HCT116 (cell line): ENCODE measurements around the gene CPTP.

Source experiments
- CBX3 ChIP-seq: IDR thresholded peaks from 2 replicates; pipeline ENCODE4 v1.6.1; 2012; ENCODE audit warnings: low read depth
- CTCF ChIP-seq, 3 experiments: fragments of 200-600 bp in 1 of 3; sonication (generic) in 1 of 3; IDR thresholded peaks in 2 of 3; conservative IDR thresholded peaks in 1 of 3; 2 replicates each; pipeline ENCODE4 v1.5.1; 2012 to 2017; ENCODE audit warnings: low read depth in 2 of 3, low read length in 2 of 3, antibody characterized with exemption in 1 of 3, borderline replicate concordance in 1 of 3, control low read depth in 1 of 3, mild to moderate bottlenecking in 1 of 3, mixed read lengths in 1 of 3, mixed run types in 1 of 3, moderate library complexity in 1 of 3; ENCODE audit not compliant: insufficient read depth in 1 of 3
- ELF1 ChIP-seq: IDR thresholded peaks from 2 replicates; pipeline ENCODE4 v1.6.1; 2012; ENCODE audit warnings: low read depth, borderline replicate concordance
- EZH2phosphoT487 ChIP-seq: fragments of 200-600 bp; IDR thresholded peaks from 2 replicates; pipeline ENCODE4 v1.6.1; 2018; ENCODE audit warnings: antibody characterized with exemption, borderline replicate concordance
- MAX ChIP-seq: IDR thresholded peaks from 2 replicates; pipeline ENCODE4 v1.6.1; 2012
- POLR2A ChIP-seq: IDR thresholded peaks from 2 replicates; pipeline ENCODE4 v1.7.0; 2011; ENCODE audit warnings: borderline replicate concordance; ENCODE audit not compliant: insufficient read depth, insufficient read length; ENCODE audit errors: extremely low read depth
- POLR2AphosphoS5 ChIP-seq: IDR thresholded peaks from 2 replicates; pipeline ENCODE4 v1.6.1; 2011; ENCODE audit warnings: mild to moderate bottlenecking, low read depth, low read length, moderate library complexity
- SIN3A ChIP-seq: IDR thresholded peaks from 2 replicates; pipeline ENCODE4 v1.6.1; 2012; ENCODE audit warnings: low read depth
- SP1 ChIP-seq: IDR thresholded peaks from 2 replicates; pipeline ENCODE4 v1.6.1; 2012; ENCODE audit warnings: low read depth
- ZBTB33 ChIP-seq: IDR thresholded peaks from 2 replicates; pipeline ENCODE4 v1.6.1; 2011; ENCODE audit warnings: mild to moderate bottlenecking, low read length, moderate library complexity; ENCODE audit not compliant: insufficient replicate concordance; ENCODE audit errors: extremely low read depth
- ZFX ChIP-seq: fragments of 450-650 bp; IDR thresholded peaks from 2 replicates; pipeline ENCODE4 v1.6.1; 2017
- TF ChIP-seq, protein P1 (sequence below): IDR thresholded peaks from 2 replicates; pipeline ENCODE4 v1.6.1; 2012; ENCODE audit warnings: low read depth

DNA sequence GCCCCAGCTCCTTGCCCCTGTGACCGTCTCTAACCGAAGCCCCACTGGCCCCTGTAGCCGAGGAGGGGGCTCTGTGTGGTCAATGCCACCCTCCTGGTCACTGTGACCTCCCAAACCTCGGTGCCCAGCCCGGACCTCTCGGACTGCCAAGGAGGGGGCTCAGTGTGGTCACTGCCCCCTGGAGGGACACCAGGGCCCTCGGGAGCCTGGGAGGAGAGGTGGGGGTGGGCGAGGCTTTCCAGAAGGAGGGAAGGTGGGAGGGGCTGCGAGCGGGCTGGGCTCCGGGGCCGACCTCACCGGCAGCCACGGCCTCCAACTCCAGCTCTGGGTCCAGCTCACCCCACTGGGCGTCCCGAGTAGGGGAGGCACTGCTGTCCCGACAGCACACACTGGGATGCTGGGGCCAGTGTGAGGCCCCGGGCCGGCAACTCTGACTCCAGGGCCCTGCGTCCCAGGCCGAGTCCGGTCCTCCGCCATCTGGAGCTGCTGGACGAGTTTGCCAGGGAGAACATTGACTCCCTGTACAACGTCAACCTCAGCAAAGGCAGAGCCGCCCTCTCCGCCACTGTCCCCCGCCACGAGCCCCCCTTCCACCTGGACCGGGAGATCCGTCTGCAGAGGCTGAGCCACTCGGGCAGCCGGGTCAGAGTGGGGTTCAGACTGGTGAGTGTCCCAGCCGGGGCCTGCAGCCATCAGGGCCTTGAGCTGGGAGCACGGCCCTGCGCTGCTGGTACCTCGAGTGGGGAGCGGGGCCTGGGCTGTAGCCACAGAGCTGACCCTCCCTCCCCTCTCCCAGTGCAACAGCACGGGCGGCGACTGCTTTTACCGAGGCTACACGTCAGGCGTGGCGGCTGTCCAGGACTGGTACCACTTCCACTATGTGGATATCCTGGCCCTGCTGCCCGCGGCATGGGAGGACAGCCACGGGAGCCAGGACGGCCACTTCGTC, 38.0 kb upstream of the CPTP start:
- TF ChIP-seq MAX (no peak), CTCF (IDR thresholded peaks at IDR 0.05 in 2 of 3, conservative IDR thresholded peaks at IDR 0.05 in 1 of 3; ENCODE audit: borderline replicate concordance in 1 of 3, insufficient read depth in 1 of 3, low read depth in 2 of 3, low read length in 2 of 3) (no peak), POLR2A (no peak), SP1 (no peak), SIN3A (no peak), ZBTB33 (no peak), CBX3 (no peak), POLR2AphosphoS5 (no peak), ELF1 (no peak), EZH2phosphoT487 (no peak), ZFX (no peak)
- TF ChIP-seq, protein P1, sequence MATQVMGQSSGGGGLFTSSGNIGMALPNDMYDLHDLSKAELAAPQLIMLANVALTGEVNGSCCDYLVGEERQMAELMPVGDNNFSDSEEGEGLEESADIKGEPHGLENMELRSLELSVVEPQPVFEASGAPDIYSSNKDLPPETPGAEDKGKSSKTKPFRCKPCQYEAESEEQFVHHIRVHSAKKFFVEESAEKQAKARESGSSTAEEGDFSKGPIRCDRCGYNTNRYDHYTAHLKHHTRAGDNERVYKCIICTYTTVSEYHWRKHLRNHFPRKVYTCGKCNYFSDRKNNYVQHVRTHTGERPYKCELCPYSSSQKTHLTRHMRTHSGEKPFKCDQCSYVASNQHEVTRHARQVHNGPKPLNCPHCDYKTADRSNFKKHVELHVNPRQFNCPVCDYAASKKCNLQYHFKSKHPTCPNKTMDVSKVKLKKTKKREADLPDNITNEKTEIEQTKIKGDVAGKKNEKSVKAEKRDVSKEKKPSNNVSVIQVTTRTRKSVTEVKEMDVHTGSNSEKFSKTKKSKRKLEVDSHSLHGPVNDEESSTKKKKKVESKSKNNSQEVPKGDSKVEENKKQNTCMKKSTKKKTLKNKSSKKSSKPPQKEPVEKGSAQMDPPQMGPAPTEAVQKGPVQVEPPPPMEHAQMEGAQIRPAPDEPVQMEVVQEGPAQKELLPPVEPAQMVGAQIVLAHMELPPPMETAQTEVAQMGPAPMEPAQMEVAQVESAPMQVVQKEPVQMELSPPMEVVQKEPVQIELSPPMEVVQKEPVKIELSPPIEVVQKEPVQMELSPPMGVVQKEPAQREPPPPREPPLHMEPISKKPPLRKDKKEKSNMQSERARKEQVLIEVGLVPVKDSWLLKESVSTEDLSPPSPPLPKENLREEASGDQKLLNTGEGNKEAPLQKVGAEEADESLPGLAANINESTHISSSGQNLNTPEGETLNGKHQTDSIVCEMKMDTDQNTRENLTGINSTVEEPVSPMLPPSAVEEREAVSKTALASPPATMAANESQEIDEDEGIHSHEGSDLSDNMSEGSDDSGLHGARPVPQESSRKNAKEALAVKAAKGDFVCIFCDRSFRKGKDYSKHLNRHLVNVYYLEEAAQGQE: no peak
